HG03558 (cell line): ENCODE results near the gene NAA40.

ENCODE experiments used
- ATAC-seq: cut with Tn5 transposase; IDR thresholded peaks from one replicate; pipeline ENCODE4 v1.9.1; 2021; ENCODE audit warnings: moderate number of reproducible peaks; ENCODE audit not compliant: unreplicated experiment; ENCODE audit errors: extremely low read depth

The NAA40 gene

GRCh38 chr11:63911876-63912275 lies 26.9 kb upstream of the NAA40 start:
- no peak for ATAC-seq

- ATAC-seq: no peak
Observed at GRCh38 chr11:63912678-63913077, 26.1 kb upstream of the NAA40 start.

- no peak for ATAC-seq
Observed at GRCh38 chr11:63913866-63914830, 24.7 kb upstream of the NAA40 start.

- no peak for ATAC-seq
Observed at GRCh38 chr11:63914896-63915691, 23.7 kb upstream of the NAA40 start.

DNA sequence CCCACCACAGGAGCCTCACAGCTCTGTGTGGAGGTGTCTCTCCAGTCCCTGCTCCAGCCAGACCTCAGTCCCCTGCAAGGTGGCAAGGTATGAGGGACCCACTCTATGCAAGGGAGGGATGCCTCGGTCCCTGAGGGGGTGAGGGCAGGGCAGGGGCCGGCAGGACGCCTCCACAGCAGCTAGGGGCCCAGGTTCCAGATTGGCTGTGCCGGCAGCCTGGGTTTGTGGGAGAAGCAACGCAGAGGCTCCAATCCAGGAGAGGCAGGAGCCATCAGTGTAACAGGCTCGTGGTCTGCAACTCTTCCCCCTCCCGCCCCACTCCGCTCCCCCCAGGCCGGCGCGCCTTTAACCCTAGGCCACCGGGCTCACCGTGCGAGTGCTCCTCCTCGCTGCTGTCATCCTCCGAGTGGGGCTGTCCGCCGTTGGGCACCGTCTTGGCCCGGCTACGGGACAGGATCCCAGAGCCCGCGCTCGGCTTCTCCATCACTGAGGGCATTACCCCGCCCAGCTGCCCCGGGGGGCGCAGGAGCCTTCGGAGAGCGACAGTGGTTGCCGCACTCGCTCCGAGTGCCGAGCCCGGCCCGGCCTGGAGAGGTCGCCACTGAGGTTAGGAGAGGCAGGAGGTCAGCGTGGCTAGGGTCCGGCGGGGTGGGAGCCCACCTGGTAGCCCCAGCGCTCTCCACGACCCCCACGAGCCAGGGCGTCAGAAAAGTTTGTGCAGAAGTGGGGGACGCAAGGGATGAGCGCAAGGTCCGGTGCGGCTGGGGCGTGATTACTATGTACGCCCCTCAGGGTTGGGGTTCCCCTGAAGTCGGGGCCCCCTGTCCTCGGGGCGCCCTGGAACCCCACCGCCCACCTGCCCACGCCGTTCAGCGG lies 22.6 kb upstream of the NAA40 start:
- ATAC-seq: no peak

DNA sequence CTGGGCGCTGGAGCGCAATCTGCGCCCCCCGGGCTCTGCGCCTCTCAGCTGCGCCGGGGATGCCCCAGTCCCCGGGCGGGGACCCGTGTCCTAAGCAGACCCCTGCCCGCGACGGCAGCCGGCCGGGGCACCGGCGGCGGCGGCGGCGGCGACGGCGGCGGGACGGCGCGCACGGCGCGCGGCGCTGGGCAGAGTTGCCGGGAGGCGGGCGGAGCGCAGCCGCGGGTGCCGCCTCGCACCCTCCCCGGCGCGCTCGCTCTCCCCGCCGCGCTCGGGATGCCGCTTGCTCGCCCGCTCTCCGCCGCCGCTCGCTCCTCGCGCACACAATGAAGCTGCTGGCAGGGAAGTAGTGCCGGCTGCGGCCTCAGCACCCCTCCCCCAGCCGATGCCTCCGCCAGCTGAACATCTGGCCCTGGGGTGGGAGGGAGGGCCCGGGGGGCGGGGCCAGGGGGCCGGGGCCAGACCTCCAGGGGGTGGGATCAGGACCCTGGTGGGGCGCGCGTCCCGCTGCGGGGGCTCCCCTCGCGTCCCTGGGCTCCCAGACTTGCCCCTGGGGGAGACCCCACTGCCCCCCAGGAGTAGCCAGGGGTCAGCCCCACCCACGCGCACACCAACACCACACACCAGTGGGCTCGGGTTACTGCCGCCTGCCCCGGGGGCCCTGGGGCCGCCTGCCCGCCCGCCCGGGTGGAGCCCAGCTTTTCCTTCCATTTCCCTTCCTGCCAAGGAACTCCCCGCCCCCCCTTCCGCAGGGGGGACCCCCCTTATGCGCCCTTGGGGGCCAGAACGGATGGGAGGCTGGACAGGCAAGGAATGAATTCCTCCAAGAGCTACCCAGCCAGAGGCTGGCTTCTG lies 21.7 kb upstream of the NAA40 start, which contains the start of gene RCOR2:
TSS of gene RCOR2 (minus strand) at position 328 of the 855 bp plus-strand sequence. CDS start 708 bp downstream, outside the sequence.
- no peak for ATAC-seq

DNA sequence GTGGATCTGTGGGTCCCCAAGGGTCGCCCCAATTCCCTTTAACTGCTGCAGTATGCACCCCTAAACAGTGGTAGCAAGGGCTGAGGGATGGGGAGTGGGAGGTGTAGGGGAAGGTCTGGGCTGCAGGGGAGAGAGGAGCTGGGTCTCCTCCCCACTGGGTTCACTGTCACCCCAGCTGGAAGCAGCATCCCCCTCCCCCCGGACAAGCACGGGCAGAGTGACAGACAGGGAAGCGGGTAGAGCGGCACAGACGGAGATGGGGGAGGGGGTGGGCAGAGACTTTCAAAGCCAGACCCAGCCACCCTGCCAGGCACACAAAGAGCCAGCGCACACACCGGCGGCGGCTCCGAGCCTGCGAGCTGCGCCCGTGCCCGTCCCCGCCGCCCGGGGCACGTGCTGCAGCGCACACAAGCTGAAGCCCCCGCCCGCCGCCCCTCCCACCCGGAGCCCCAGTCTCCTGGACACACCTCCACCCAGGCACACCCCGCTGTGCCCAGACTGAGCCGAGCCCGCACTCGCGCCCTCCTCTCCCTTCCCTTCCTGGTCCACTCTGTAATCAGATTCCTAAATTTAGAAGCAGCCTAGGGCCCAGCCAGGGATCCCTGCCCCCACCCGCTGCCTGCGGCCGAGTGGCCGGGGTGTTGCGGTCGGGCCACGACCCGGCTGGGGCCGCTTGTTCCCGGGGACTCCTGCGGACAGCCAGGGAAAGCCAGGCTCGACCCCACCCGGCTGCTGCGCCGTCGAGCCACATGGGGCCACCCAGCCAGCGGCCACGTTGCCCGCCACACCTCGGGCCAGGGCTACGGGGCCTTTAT lies 20.9 kb upstream of the NAA40 start:
- no peak for ATAC-seq

- ATAC-seq: no peak
Observed at GRCh38 chr11:63918507-63919191, 20.2 kb upstream of the NAA40 start.

- ATAC-seq: no peak
Observed at GRCh38 chr11:63919267-63920125, 19.3 kb upstream of the NAA40 start.

- ATAC-seq: no peak
Observed at GRCh38 chr11:63920126-63920938, 18.5 kb upstream of the NAA40 start.

DNA sequence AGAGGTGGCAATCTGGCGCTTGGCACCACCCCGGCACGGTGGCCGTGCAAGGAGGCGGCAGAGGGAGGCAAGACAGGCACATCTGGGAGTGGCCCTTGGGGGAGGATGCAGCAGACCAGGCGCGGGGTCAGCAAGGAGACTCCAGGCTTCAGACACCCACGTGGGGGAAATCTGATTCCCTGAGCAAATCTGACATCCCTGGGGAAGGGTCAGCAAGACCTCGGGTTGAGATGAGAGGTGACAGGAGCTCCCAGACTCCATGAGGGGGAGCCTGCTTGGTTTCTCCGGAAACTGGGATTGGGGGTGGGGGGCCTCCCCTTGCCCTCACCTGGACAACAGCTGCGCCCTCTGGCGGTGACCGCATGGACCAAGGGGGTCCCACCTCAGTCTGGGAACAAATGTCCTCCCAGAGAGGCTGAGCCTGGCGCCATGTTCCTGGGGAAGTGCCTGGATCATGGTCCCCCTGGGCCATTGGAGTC lies 17.8 kb upstream of the NAA40 start:
- ATAC-seq: no peak

GRCh38 chr11:63922673-63923192 lies 16.1 kb upstream of the NAA40 start:
- no peak for ATAC-seq

DNA sequence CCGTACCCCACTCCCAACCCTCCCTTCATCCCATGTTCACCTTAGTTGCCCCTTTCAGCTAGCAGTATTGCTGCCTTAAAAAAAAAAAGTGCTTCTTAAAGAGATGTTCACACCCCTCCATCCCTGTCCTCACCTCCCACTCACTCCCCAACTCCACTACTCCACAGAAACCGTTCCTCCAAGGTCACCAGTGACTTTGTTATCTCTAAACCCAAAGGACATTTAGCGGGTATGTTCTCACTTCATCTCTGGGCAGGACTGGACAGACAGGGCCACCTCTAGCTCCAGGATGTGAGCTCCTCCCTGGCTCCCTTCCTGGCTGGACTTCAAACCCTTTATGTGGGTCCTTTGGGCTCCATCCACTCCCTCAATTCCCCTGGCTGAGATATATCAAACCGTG lies 15.5 kb upstream of the NAA40 start:
- no peak for ATAC-seq

GRCh38 chr11:63929616-63930015 lies 9.2 kb upstream of the NAA40 start:
- no peak for ATAC-seq

DNA sequence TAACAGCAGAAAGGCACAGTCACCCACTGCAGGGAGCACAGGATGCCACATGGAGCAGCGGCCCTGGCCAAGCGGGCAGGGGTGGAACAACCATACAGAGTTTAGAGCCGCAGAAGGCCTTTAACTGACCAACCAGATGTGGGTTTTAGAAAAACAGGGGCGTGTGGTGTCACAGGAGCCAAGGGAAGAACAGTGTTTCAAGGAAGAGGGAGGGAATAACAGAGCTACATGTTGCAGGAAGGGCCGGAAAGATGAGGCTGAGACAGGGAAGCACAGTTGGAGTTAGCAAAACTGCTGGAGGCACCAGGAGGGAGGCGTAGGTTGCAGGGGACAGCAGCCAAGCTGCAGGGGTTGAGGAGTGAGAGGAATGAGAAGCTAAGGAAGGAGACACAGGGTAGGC lies 7.8 kb upstream of the NAA40 start:
- no peak for ATAC-seq

DNA sequence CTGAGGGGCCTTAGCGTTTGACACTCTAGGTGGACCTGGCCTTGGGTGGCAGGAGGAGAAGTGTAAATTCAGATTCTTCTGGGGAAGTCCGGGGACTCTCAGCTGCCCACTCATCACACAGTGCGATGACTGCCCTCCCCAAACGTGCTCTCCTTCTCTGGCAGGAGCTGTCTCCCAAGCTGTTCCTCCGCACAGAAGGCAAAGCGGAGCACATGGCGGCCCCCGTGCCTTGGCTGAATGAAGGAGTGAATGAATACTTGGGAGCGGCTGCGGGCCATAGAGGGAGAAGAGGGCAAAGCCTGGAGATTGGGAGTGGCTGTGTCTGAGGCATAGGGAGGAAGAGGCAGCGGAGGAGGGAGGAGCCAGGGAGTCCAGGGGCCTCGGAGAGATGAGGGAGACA lies 6.9 kb upstream of the NAA40 start:
- no peak for ATAC-seq
